GM18520 (cell line): ENCODE results near the gene OR13G1.
"Not testable (repeated sequence)": the region's sequence is repeated elsewhere in the genome, so short reads cannot be mapped to it uniquely, and the experiment has no call there.

ENCODE experiments used
- ATAC-seq: cut with Tn5 transposase; IDR thresholded peaks from one replicate; pipeline ENCODE4 v1.9.1; 2021; ENCODE audit not compliant: unreplicated experiment

Gene OR13G1

GRCh38 chr1:247679639-247680038, at the start of gene OR13G1:
TSS of gene OR13G1 (minus strand) at chr1:247679739. CDS start at chr1:247673041, 6,698 bp downstream.
- no peak for ATAC-seq

- ATAC-seq: no peak
Observed at GRCh38 chr1:247721222-247721621, 41.7 kb upstream of the OR13G1 start.

- no peak for ATAC-seq
Observed at GRCh38 chr1:247716546-247716945, 37.0 kb upstream of the OR13G1 start, which contains the start of gene OR6F1. TSS of gene OR6F1 (minus strand) at chr1:247716646. CDS start at chr1:247712755, 3,891 bp downstream.

GRCh38 chr1:247713753-247714152, 34.2 kb upstream of the OR13G1 start:
- no peak for ATAC-seq

- ATAC-seq: not testable (repeated sequence)
Observed at GRCh38 chr1:247710681-247711080, 31.1 kb upstream of the OR13G1 start.

GRCh38 chr1:247701338-247701737, 21.8 kb upstream of the OR13G1 start:
- no peak for ATAC-seq

GRCh38 chr1:247681288-247681897, 1.9 kb upstream of the OR13G1 start:
- no peak for ATAC-seq

GRCh38 chr1:247680171-247680570, 632 bp upstream of the OR13G1 start:
- no peak for ATAC-seq

GRCh38 chr1:247669225-247669624, 10.3 kb downstream of the OR13G1 start:
- no peak for ATAC-seq

- ATAC-seq: no peak
Observed at GRCh38 chr1:247656221-247656875, 23.2 kb downstream of the OR13G1 start.

- ATAC-seq: no peak
Observed at GRCh38 chr1:247653040-247653439, 26.5 kb downstream of the OR13G1 start.

- no peak for ATAC-seq
Observed at GRCh38 chr1:247647864-247648263, 31.7 kb downstream of the OR13G1 start.

- ATAC-seq: no peak
Observed at GRCh38 chr1:247646867-247647266, 32.7 kb downstream of the OR13G1 start.

- ATAC-seq: no peak
Observed at GRCh38 chr1:247642742-247643141, 36.8 kb downstream of the OR13G1 start.

- ATAC-seq: no peak
Observed at GRCh38 chr1:247639381-247639981, 40.1 kb downstream of the OR13G1 start.

GRCh38 chr1:247638781-247639180, 40.8 kb downstream of the OR13G1 start:
- ATAC-seq: no peak

- ATAC-seq: no peak
Observed at GRCh38 chr1:247638011-247638410, 41.5 kb downstream of the OR13G1 start.

- ATAC-seq: no peak
Observed at GRCh38 chr1:247627951-247628350, 51.6 kb downstream of the OR13G1 start.
